Esophagus squamous epithelium (tissue), 5 donors: ENCODE data around the gene EIF5AL1. TPM values are rescaled to one million over a fixed set of nuclear protein-coding genes. Genes with fewer than 3 reads are reported as not detected.

ENCODE experiments used
- DNase-seq: peaks from one replicate; lab custom pipeline; 2025; lab: John Stamatoyannopoulos, UW
- H3K27ac ChIP-seq, 4 donors: fragments of 200-600 bp; sonication (generic); one replicate each; pipeline ENCODE4 v1.5.1; 2016 to 2019; ENCODE audit warnings: mild to moderate bottlenecking in 1 of 4
- H3K27me3 ChIP-seq, 4 donors: fragments of 200-600 bp; sonication (generic); 1 replicate in 3 of 4; 2 replicates in 1 of 4; pipeline versions ENCODE4 v1.5.1 to v1.6.0; 2017 to 2021; ENCODE audit warnings: antibody characterized with exemption in 1 of 4
- H3K36me3 ChIP-seq, 3 donors: fragments of 200-600 bp; sonication (generic); one replicate each; pipeline ENCODE4 v1.5.1; 2016 to 2019
- H3K4me1 ChIP-seq, 3 donors: fragments of 200-600 bp; sonication (generic); one replicate each; pipeline ENCODE4 v1.5.1; 2017 to 2019
- H3K4me3 ChIP-seq, 4 donors: fragments of 200-600 bp; sonication (generic); 1 replicate in 3 of 4; 2 replicates in 1 of 4; pipeline ENCODE4 v1.5.1; 2016 to 2019; ENCODE audit warnings: mild to moderate bottlenecking in 2 of 4, moderate library complexity in 1 of 4
- H3K9me3 ChIP-seq, 3 donors: fragments of 200-600 bp; sonication (generic); one replicate each; pipeline ENCODE4 v1.5.1; 2016 to 2019
- CTCF ChIP-seq, 6 experiments: fragments of 450-650 bp in 4 of 6; fragments of 200-600 bp in 2 of 6; sonication (generic) in 2 of 6; IDR thresholded peaks; one replicate each; pipeline ENCODE4 v1.5.1; 2016 to 2019; ENCODE audit warnings: antibody characterized with exemption in 6 of 6, mild to moderate bottlenecking in 4 of 6, moderate library complexity in 4 of 6
- POLR2A ChIP-seq, 4 donors: fragments of 450-650 bp; IDR thresholded peaks; one replicate each; pipeline ENCODE4 v1.6.1; 2017; ENCODE audit warnings: antibody characterized with exemption in 4 of 4, mild to moderate bottlenecking in 4 of 4, moderate library complexity in 3 of 4
- WGBS, 2 donors: methylation state at CpG; one replicate each; pipeline ENCODE4 v1.1.5; 2018; 5-methylcytosine and 5-hydroxymethylcytosine counted together
- intact Hi-C: fragments of 100-400 bp; cut with DNase I; formaldehyde crosslinking; loops from one replicate; pipeline ENCODE4 v1.15.0; 2022
- total RNA-seq, 4 donors: library from RNA; depleted of rRNA; stranded (reverse); fragments of >200 nt; gene quantifications; one replicate each; pipeline ENCODE4 v1.1.0, GENCODE V29; 2016
- donor health status: DM: yes; HTN: yes; CAD: no.

EIF5AL1 gene
- total RNA-seq, 4 donors from 2014 or later = 0.32 to 0.70 (median 0.42) TPM

DNA sequence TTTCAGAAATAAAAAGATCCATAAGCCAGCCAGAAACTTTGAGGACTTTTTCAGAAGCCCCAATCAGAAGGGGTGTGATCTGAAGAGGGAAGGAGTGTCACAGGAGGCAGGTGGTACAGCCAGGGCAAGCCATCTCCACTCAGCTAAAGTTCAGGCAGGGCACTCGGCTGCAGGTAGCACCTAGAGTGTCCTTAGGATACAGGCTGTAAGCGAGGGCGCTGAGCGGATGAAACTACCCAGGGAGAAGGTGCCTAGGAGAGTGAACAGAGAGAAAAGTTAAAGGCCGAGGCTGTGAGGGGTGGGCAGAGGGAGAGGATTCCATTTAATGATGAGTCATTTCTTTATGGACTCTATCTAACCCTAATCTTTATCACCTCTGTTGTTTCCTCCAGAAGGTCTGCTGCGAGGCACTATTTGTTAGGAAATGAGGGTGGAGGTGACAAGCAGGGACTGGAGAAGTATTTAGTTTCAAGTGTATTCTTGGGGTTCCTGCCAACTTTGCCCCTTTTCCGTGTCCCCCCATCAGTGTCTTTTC, 37.1 kb upstream of the EIF5AL1 start:
- WGBS, 2 donors = 80 to 83% methylated on average over 7 of the region's 7 CpGs
- H3K27ac ChIP-seq = no peak overlapping the region
- H3K9me3 ChIP-seq = no peaks in the 10 kb centered on the region
- peaks cover 0 to 4% (median 0%) of the 10 kb centered on the region in 3 donors for H3K4me1 ChIP-seq
- DNase-seq = no peak
- TF ChIP-seq POLR2A (IDR thresholded peaks at IDR 0.05) (no peak), CTCF (IDR thresholded peaks at IDR 0.05) (no peak)
- no peaks in the 10 kb centered on the region for H3K27me3 ChIP-seq
- H3K36me3 ChIP-seq = no peaks in the 10 kb centered on the region
- H3K4me3 ChIP-seq = no peak overlapping the region
- intact Hi-C loops = no loop called here

DNA sequence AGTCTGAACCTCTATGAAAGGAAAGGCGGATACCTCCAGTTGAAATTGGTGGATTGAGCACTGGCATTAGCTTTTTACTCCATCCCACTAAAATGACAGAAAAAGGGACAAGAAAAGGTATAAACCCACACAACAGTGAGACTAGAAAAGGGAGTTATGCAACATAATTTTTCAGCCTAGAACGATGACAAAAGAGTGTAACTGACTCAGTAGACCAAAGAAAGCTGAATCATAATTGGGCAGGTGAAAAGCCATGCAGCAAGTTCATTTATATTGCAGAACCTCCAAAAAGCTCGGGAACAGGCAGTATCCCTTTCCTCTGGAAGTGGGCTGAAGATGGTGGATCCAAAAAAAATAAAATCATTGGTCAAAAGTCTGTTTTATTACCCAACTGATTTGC, 36.5 kb upstream of the EIF5AL1 start:
- Histone ChIP-seq H3K36me3 (no peaks in the 10 kb centered on the region), H3K9me3 (no peaks in the 10 kb centered on the region), H3K4me1 (peaks cover 0 to 4% (median 0%) of the 10 kb centered on the region in 3 donors), H3K27me3 (no peaks in the 10 kb centered on the region), H3K4me3 (no peak overlapping the region), H3K27ac (no peak overlapping the region)
- WGBS, 2 donors = 53 to 58% methylated on average over 3 of the region's 3 CpGs
- intact Hi-C loops = no loop called here
- no peak for DNase-seq
- no peak for TF ChIP-seq CTCF (IDR thresholded peaks at IDR 0.05)
- no peak for TF ChIP-seq POLR2A (IDR thresholded peaks at IDR 0.05)

GRCh38 chr10:79476645-79477044, 35.7 kb upstream of the EIF5AL1 start:
- DNase-seq = no peak
- TF ChIP-seq CTCF (IDR thresholded peaks at IDR 0.05) (no peak), POLR2A (IDR thresholded peaks at IDR 0.05) (no peak)

GRCh38 chr10:79477456-79477855, 34.9 kb upstream of the EIF5AL1 start:
- Histone ChIP-seq H3K4me3 (no peak overlapping the region), H3K27me3 (no peaks in the 10 kb centered on the region), H3K36me3 (no peaks in the 10 kb centered on the region), H3K9me3 (no peaks in the 10 kb centered on the region), H3K4me1 (peaks cover 0 to 4% (median 0%) of the 10 kb centered on the region in 3 donors), H3K27ac (no peak overlapping the region)
- DNase-seq = no peak
- TF ChIP-seq POLR2A (IDR thresholded peaks at IDR 0.05) = no peak
- TF ChIP-seq CTCF (IDR thresholded peaks at IDR 0.05) = no peak
- intact Hi-C loops = no loop called here
- 79 to 83% methylated on average over 7 of the region's 7 CpGs for WGBS, 2 donors

More at GRCh38 chr10:79476645-79477044, 35.7 kb upstream of the EIF5AL1 start:
- H3K27ac ChIP-seq = no peak overlapping the region
- H3K9me3 ChIP-seq = no peaks in the 10 kb centered on the region
- no peaks in the 10 kb centered on the region for H3K36me3 ChIP-seq
- H3K4me3 ChIP-seq = no peak overlapping the region
- no peaks in the 10 kb centered on the region for H3K27me3 ChIP-seq
- intact Hi-C loops = no loop called here
- H3K4me1 ChIP-seq = peaks cover 0 to 4% (median 0%) of the 10 kb centered on the region in 3 donors

DNA sequence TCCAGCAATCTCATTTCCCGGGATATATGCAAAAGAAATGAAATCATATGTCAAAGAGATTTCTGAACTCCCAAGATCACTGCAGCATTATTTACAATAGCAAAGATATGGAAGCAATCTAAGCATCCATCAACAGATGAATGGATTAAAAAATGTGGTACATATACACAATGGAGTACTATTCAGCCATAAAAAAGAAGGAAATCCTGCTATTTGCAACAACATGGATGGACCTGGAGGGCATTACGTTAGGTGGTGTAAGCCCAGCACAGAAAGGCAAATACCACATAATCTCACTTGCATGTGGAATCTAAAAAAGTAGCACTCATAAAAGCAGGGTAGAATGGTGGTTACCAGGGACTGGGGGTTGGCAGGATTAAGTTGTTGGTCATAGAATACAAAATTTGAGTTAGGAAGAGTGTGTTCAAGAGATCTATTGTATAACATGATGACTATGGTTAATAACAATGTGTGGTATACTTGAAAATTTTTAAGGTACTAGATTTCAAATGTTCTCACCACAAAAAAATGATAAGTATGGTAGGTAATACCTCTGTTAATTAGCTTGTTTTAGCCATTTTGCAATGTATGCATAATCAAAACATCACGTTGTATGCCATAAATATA, 32.9 kb upstream of the EIF5AL1 start:
- 72 to 85% methylated on average over 3 of the region's 3 CpGs for WGBS, 2 donors
- H3K4me3 ChIP-seq = no peak overlapping the region
- H3K9me3 ChIP-seq = no peaks in the 10 kb centered on the region
- peaks cover 0 to 8% (median 0%) of the 10 kb centered on the region in 3 donors for H3K4me1 ChIP-seq
- intact Hi-C loops = no loop called here
- no peaks in the 10 kb centered on the region for H3K36me3 ChIP-seq
- TF ChIP-seq POLR2A (IDR thresholded peaks at IDR 0.05) = no peak
- TF ChIP-seq CTCF (IDR thresholded peaks at IDR 0.05) = no peak
- H3K27me3 ChIP-seq = no peaks in the 10 kb centered on the region
- H3K27ac ChIP-seq = no peak overlapping the region
- DNase-seq = no peak
